GM18505 (cell line): ENCODE results near the gene CEMIP.

Source experiments
- ATAC-seq: cut with Tn5 transposase; IDR thresholded peaks from one replicate; pipeline ENCODE4 v1.9.1; 2021; ENCODE audit not compliant: unreplicated experiment
- POLR2A ChIP-seq: IDR thresholded peaks from 4 replicates; pipeline ENCODE4 v1.6.1; 2011; ENCODE audit warnings: borderline replicate concordance; ENCODE audit not compliant: insufficient read depth, insufficient read length; ENCODE audit errors: extremely low read depth

The CEMIP gene

GRCh38 chr15:80840182-80841130, 61.3 kb downstream of the CEMIP start:
- no peak for TF ChIP-seq POLR2A
- no peak for ATAC-seq

DNA sequence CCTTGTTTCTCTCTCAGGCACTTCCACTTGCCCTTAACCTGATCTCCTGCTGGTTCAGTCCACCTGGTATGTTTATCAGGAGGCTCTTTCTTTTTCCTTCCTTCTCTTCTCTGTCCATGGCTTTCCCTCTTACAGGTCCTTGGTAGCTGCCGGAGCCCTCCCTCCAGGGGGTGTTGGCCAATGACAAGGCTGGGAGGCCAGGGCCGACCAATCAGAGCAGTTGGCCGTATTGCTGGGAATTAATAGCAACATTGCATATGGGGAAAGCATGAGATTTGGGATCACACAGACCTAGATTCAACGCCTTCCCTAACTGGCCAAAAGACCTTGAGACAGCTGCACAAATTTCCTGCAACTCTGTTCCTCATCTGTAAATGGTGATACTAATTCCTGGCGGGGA, 62.4 kb downstream of the CEMIP start:
- TF ChIP-seq POLR2A, result no peak
- no peak for ATAC-seq

GRCh38 chr15:80844011-80844732, 65.0 kb downstream of the CEMIP start:
- no peak for ATAC-seq
- TF ChIP-seq POLR2A, result no peak

- no peak for TF ChIP-seq POLR2A
- ATAC-seq, result no peak
Measured at GRCh38 chr15:80846031-80846815, 67.1 kb downstream of the CEMIP start.

- ATAC-seq, result no peak
- no peak for TF ChIP-seq POLR2A
Measured at GRCh38 chr15:80849308-80849707, 70.1 kb downstream of the CEMIP start.

DNA sequence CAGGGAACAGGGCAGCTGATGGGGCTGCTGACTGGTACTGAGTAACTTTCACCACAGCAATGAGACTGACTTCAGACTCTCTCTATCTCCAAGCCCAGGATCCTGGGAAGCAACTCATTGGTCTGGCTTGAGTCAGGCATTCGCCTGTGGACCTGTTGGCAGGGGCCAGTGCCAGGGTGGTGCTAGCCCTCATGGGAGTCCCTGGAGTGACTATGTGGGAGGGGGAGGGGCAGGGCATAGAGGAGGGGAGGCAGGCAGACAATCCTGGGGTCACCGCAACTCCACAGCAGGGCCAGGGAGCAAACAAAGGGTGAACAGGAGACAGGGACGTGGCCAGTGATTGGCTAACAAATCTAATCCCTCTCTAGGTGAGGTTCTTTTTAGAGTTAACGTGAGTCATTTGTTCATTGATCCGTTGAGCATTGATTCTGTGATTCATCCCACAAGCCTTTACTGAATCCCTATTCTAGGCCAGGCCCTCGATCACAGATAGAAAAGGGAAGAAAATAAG, 71.8 kb downstream of the CEMIP start:
- no peak for ATAC-seq
- TF ChIP-seq POLR2A, result no peak

- no peak for TF ChIP-seq POLR2A
- no peak for ATAC-seq
Measured at GRCh38 chr15:80852676-80853075, 73.5 kb downstream of the CEMIP start.

GRCh38 chr15:80854104-80854503, 74.9 kb downstream of the CEMIP start:
- no peak for TF ChIP-seq POLR2A
- no peak for ATAC-seq

DNA sequence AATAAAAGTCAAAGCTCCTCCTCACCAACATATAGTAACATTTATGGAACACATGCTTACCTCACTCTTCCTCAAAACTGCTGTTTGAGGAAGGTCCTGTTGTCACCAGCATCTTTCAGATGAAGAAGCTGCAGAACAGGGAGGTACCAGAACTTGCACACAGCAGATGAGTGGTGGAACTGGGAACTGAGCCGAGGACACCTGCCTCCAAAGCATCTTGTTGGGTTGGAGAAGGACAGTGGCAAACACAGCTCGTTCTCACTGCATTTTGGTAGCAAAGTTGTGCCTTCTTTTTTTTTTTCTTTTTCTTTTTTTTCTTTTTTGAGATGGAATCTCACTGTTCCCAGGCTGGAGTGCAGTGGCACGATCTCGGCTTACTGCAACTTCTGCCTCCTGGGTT, 76.0 kb downstream of the CEMIP start:
- ATAC-seq, result no peak
- TF ChIP-seq POLR2A, result no peak

GRCh38 chr15:80856400-80856799, 77.2 kb downstream of the CEMIP start:
- TF ChIP-seq POLR2A, result no peak
- no peak for ATAC-seq

- no peak for TF ChIP-seq POLR2A
- no peak for ATAC-seq
Measured at GRCh38 chr15:80856809-80857377, 77.7 kb downstream of the CEMIP start.

- no peak for ATAC-seq
- TF ChIP-seq POLR2A, result no peak
Measured at GRCh38 chr15:80861731-80862170, 82.6 kb downstream of the CEMIP start.
